Endodermal cell (in vitro differentiated cells): ENCODE results near the gene EYS. TPM values are rescaled to one million over a fixed set of nuclear protein-coding genes. Genes with fewer than 3 reads are reported as not detected.

Experiments used
- DNase-seq: peaks from one replicate; pipeline ENCODE4 v3.0.0-alpha.2; 2017
- H3K27ac ChIP-seq: 2 replicates; pipeline ENCODE4 v1.5.1; 2013; ENCODE audit warnings: mild to moderate bottlenecking, low read depth, low read length, moderate library complexity
- H3K27me3 ChIP-seq: 2 replicates; pipeline ENCODE4 v1.6.1; 2013; ENCODE audit warnings: mild to moderate bottlenecking, low read length, moderate library complexity; ENCODE audit not compliant: insufficient read depth, control insufficient read depth, poor library complexity, severe bottlenecking
- H3K36me3 ChIP-seq: 2 replicates; pipeline ENCODE4 v1.7.0; 2013; ENCODE audit warnings: mild to moderate bottlenecking, low read length, moderate library complexity; ENCODE audit not compliant: control insufficient read depth, insufficient read depth
- H3K4me1 ChIP-seq: one replicate; pipeline ENCODE4 v1.7.0; 2013; ENCODE audit warnings: low read length; ENCODE audit not compliant: control insufficient read depth, insufficient read depth
- H3K4me3 ChIP-seq: 2 replicates; pipeline ENCODE4 v1.5.1; 2013; ENCODE audit warnings: mild to moderate bottlenecking, low read length, moderate library complexity
- H3K9ac ChIP-seq: 2 replicates; pipeline ENCODE4 v1.6.1; 2013; ENCODE audit warnings: mild to moderate bottlenecking, low read length, moderate library complexity; ENCODE audit not compliant: poor library complexity, severe bottlenecking; ENCODE audit errors: extremely low read depth
- H3K9me3 ChIP-seq: 2 replicates; pipeline ENCODE4 v1.6.1; 2013; ENCODE audit warnings: mild to moderate bottlenecking, low read length, moderate library complexity; ENCODE audit not compliant: control insufficient read depth
- H3K27ac Mint-ChIP-seq: 2 replicates; pipeline ENCODE4 v1.8.0; 2020; ENCODE audit warnings: mixed read lengths
- H3K27me3 Mint-ChIP-seq: 2 replicates; pipeline ENCODE4 v1.8.0; 2021; ENCODE audit warnings: mild to moderate bottlenecking, mixed read lengths; ENCODE audit not compliant: insufficient read depth
- H3K36me3 Mint-ChIP-seq: 2 replicates; pipeline ENCODE4 v1.8.0; 2020; ENCODE audit warnings: low read depth, mixed read lengths
- H3K4me1 Mint-ChIP-seq: 2 replicates; pipeline ENCODE4 v1.8.0; 2020; ENCODE audit warnings: mixed read lengths
- H3K4me3 Mint-ChIP-seq: 2 replicates; pipeline ENCODE4 v1.8.0; 2020; ENCODE audit warnings: mild to moderate bottlenecking, moderate library complexity, mixed read lengths
- H3K9me3 Mint-ChIP-seq: 2 replicates; pipeline ENCODE4 v1.8.0; 2020; ENCODE audit warnings: mild to moderate bottlenecking, mixed read lengths
- CTCF ChIP-seq: fragments of 200-600 bp; sonication (generic); conservative IDR thresholded peaks from 2 replicates; pipeline ENCODE4 v1.5.0; 2021; ENCODE audit warnings: antibody characterized with exemption, mild to moderate bottlenecking
- WGBS, 2 experiments: methylation state at CpG; one replicate each; pipeline versions ENCODE4 v1.1.5 to v1.1.7; 2013; ENCODE audit warnings: missing lambda C conversion rate in 2 of 2, mixed read lengths in 1 of 2; ENCODE audit not compliant: insufficient coverage in 1 of 2, insufficient read length in 1 of 2; 5-methylcytosine and 5-hydroxymethylcytosine counted together
- total RNA-seq, 2 donors: library from RNA; stranded (reverse); fragmentation: NEBNext Ultra II Directional in 1 of 2; extraction: Animal tissue kit (Norgen Biotek cat#: 25700) in 1 of 2; gene quantifications; 2 replicates in 1 of 2; 3 replicates in 1 of 2; pipeline ENCODE4 v1.2.1, GENCODE V29; 2021

EYS gene
- total RNA-seq, 2 donors from 2014 or later = 0.31 to 0.70 TPM

- H3K27me3 Mint-ChIP-seq = no peaks in the 10 kb centered on the region
- H3K27ac Mint-ChIP-seq = no peak overlapping the region
- H3K36me3 Mint-ChIP-seq = no peaks in the 10 kb centered on the region
Observed at GRCh38 chr6:64186592-64186991, 1520.4 kb downstream of the EYS start.

GRCh38 chr6:64185621-64186020 lies 1521.4 kb downstream of the EYS start:
- Mint-ChIP-seq H3K4me3 (no peak overlapping the region), H3K4me1 (no peaks in the 10 kb centered on the region), H3K36me3 (no peaks in the 10 kb centered on the region), H3K27ac (no peak overlapping the region), H3K27me3 (no peaks in the 10 kb centered on the region), H3K9me3 (no peaks in the 10 kb centered on the region)
- H3K9ac ChIP-seq = no peak overlapping the region
- H3K27ac ChIP-seq = no peak overlapping the region
- no peaks in the 10 kb centered on the region for H3K4me1 ChIP-seq
- no peak for DNase-seq
- H3K27me3 ChIP-seq = no peaks in the 10 kb centered on the region
- 88 to 97% methylated on average over 3 to 5 of the region's 5 CpGs for WGBS, 2 experiments
- H3K9me3 ChIP-seq = no peaks in the 10 kb centered on the region
- H3K4me3 ChIP-seq = no peak overlapping the region
- no peak for TF ChIP-seq CTCF
- H3K36me3 ChIP-seq = no peaks in the 10 kb centered on the region

More at GRCh38 chr6:64186592-64186991, 1520.4 kb downstream of the EYS start:
- Histone ChIP-seq H3K9ac (no peak overlapping the region), H3K4me1 (no peaks in the 10 kb centered on the region), H3K4me3 (no peak overlapping the region), H3K27me3 (no peaks in the 10 kb centered on the region), H3K27ac (no peak overlapping the region), H3K9me3 (no peaks in the 10 kb centered on the region), H3K36me3 (no peaks in the 10 kb centered on the region)
- H3K4me3 Mint-ChIP-seq = no peak overlapping the region
- H3K9me3 Mint-ChIP-seq = no peaks in the 10 kb centered on the region
- no peak for TF ChIP-seq CTCF
- WGBS, 2 experiments = 88 to 98% methylated on average over 5 to 8 of the region's 8 CpGs
- no peaks in the 10 kb centered on the region for H3K4me1 Mint-ChIP-seq
- DNase-seq = no peak

GRCh38 chr6:64175296-64175695 lies 1531.7 kb downstream of the EYS start:
- Histone ChIP-seq H3K27ac (no peak overlapping the region), H3K9ac (no peak overlapping the region), H3K9me3 (no peaks in the 10 kb centered on the region), H3K4me1 (no peaks in the 10 kb centered on the region), H3K27me3 (no peaks in the 10 kb centered on the region), H3K36me3 (no peaks in the 10 kb centered on the region), H3K4me3 (no peak overlapping the region)
- no peak overlapping the region for H3K27ac Mint-ChIP-seq
- no peaks in the 10 kb centered on the region for H3K27me3 Mint-ChIP-seq
- no peaks in the 10 kb centered on the region for H3K9me3 Mint-ChIP-seq
- no peak for TF ChIP-seq CTCF
- no peak overlapping the region for H3K4me3 Mint-ChIP-seq
- no peaks in the 10 kb centered on the region for H3K36me3 Mint-ChIP-seq
- 92 to 93% methylated on average over 2 to 5 of the region's 5 CpGs for WGBS, 2 experiments
- DNase-seq = no peak
- H3K4me1 Mint-ChIP-seq = no peaks in the 10 kb centered on the region
